Umbilical cord (tissue), 2 donors: ENCODE data around the gene GOLGA6L7. TPM values are rescaled to one million over a fixed set of nuclear protein-coding genes. Genes with fewer than 3 reads are reported as not detected.
A peak's percentile ranks its signal among the peaks of the same experiment; 100 is the strongest.
"Not testable (repeated sequence)": the region's sequence is repeated elsewhere in the genome, so short reads cannot be mapped to it uniquely, and the experiment has no call there.

Source experiments
- DNase-seq: peaks from one replicate; pipeline ENCODE4 v3.0.0-alpha.2; 2015; ENCODE audit warnings: low spot score
- total RNA-seq: library from RNA; depleted of rRNA; stranded (reverse); fragments of >200 nt; gene quantifications from one replicate; pipeline ENCODE4 v1.2.3, GENCODE V29; 2014; ENCODE audit warnings: low replicate concordance; ENCODE audit not compliant: insufficient read depth

GOLGA6L7 gene
- total RNA-seq, 1 donor from 2014 or later: not detected

- no peak for DNase-seq
These were observed 36.7 kb upstream of the GOLGA6L7 start for GRCh38 chr15:28885128-28885629.

- DNase-seq: no peak
These were observed 35.9 kb upstream of the GOLGA6L7 start for GRCh38 chr15:28884151-28884940.

- no peak for DNase-seq
These were observed 33.2 kb upstream of the GOLGA6L7 start for GRCh38 chr15:28881600-28881999.

- DNase-seq: peak; percentile 31
These were observed 32.7 kb upstream of the GOLGA6L7 start for GRCh38 chr15:28881170-28881569.

GRCh38 chr15:28880680-28881079 is 32.2 kb upstream of the GOLGA6L7 start:
- DNase-seq: no peak

- no peak for DNase-seq
These were observed 31.1 kb upstream of the GOLGA6L7 start for GRCh38 chr15:28879551-28879950.

GRCh38 chr15:28878209-28878608 is 29.8 kb upstream of the GOLGA6L7 start:
- no peak for DNase-seq

GRCh38 chr15:28876845-28877185 is 28.4 kb upstream of the GOLGA6L7 start:
- DNase-seq: no peak

- no peak for DNase-seq
These were observed 27.8 kb upstream of the GOLGA6L7 start for GRCh38 chr15:28876131-28876844.

- no peak for DNase-seq
These were observed 27.1 kb upstream of the GOLGA6L7 start for GRCh38 chr15:28875461-28876000.

- DNase-seq: no peak
These were observed 25.2 kb upstream of the GOLGA6L7 start for GRCh38 chr15:28873585-28874190.

GRCh38 chr15:28873006-28873405 is 24.6 kb upstream of the GOLGA6L7 start:
- no peak for DNase-seq

GRCh38 chr15:28871168-28871567 is 22.7 kb upstream of the GOLGA6L7 start:
- no peak for DNase-seq

- no peak for DNase-seq
These were observed 20.4 kb upstream of the GOLGA6L7 start for GRCh38 chr15:28868744-28869345.

- DNase-seq: not testable (repeated sequence)
These were observed 13.3 kb upstream of the GOLGA6L7 start for GRCh38 chr15:28861589-28862293.

GRCh38 chr15:28861031-28861534 is 12.6 kb upstream of the GOLGA6L7 start:
- peak; percentile 9 for DNase-seq

GRCh38 chr15:28854578-28854977 is 6.1 kb upstream of the GOLGA6L7 start:
- not testable (repeated sequence) for DNase-seq

GRCh38 chr15:28853654-28854053 is 5.2 kb upstream of the GOLGA6L7 start:
- DNase-seq: not testable (repeated sequence)

- not testable (repeated sequence) for DNase-seq
These were observed 1.3 kb upstream of the GOLGA6L7 start for GRCh38 chr15:28849766-28850165.

- DNase-seq: not testable (repeated sequence)
These were observed 827 bp upstream of the GOLGA6L7 start for GRCh38 chr15:28849271-28849670.

- DNase-seq: not testable (repeated sequence)
These were observed 485 bp downstream of the GOLGA6L7 start for GRCh38 chr15:28847959-28848358.
